GM21717 (cell line): ENCODE measurements around the gene PPARGC1A.

ENCODE experiments used
- ATAC-seq: cut with Tn5 transposase; IDR thresholded peaks from one replicate; pipeline ENCODE4 v1.9.1; 2021; ENCODE audit warnings: mild to moderate bottlenecking, moderate library complexity; ENCODE audit not compliant: unreplicated experiment

PPARGC1A gene

GRCh38 chr4:23844961-23845360, 44.9 kb downstream of the PPARGC1A start:
- ATAC-seq, result no peak

GRCh38 chr4:23839279-23839678, 50.6 kb downstream of the PPARGC1A start:
- no peak for ATAC-seq

GRCh38 chr4:23838607-23839006, 51.2 kb downstream of the PPARGC1A start:
- ATAC-seq, result no peak

GRCh38 chr4:23838131-23838530, 51.7 kb downstream of the PPARGC1A start:
- no peak for ATAC-seq

GRCh38 chr4:23837371-23837770, 52.5 kb downstream of the PPARGC1A start:
- ATAC-seq, result no peak

- ATAC-seq, result no peak
Observed at GRCh38 chr4:23835774-23836478, 53.9 kb downstream of the PPARGC1A start.

- no peak for ATAC-seq
Observed at GRCh38 chr4:23828779-23829178, 61.1 kb downstream of the PPARGC1A start.

- ATAC-seq, result no peak
Observed at GRCh38 chr4:23828020-23828715, 61.7 kb downstream of the PPARGC1A start.

GRCh38 chr4:23822181-23822580, 67.7 kb downstream of the PPARGC1A start:
- no peak for ATAC-seq

GRCh38 chr4:23819041-23819511, 70.8 kb downstream of the PPARGC1A start:
- ATAC-seq, result no peak

GRCh38 chr4:23818097-23818885, 71.6 kb downstream of the PPARGC1A start:
- ATAC-seq, result no peak

- ATAC-seq, result no peak
Observed at GRCh38 chr4:23814996-23815660, 74.7 kb downstream of the PPARGC1A start.

GRCh38 chr4:23814587-23814986, 75.3 kb downstream of the PPARGC1A start:
- no peak for ATAC-seq

- ATAC-seq, result no peak
Observed at GRCh38 chr4:23811161-23811560, 78.7 kb downstream of the PPARGC1A start.

- ATAC-seq, result no peak
Observed at GRCh38 chr4:23805450-23805851, 84.4 kb downstream of the PPARGC1A start.

- ATAC-seq, result no peak
Observed at GRCh38 chr4:23789762-23790161, 100.1 kb downstream of the PPARGC1A start.

- ATAC-seq, result no peak
Observed at GRCh38 chr4:23788460-23788859, 101.4 kb downstream of the PPARGC1A start.

GRCh38 chr4:23788027-23788426, 101.8 kb downstream of the PPARGC1A start:
- no peak for ATAC-seq

GRCh38 chr4:23782778-23783437, 106.9 kb downstream of the PPARGC1A start:
- ATAC-seq, result no peak

- no peak for ATAC-seq
Observed at GRCh38 chr4:23779839-23780238, 110.0 kb downstream of the PPARGC1A start.

GRCh38 chr4:23779422-23779821, 110.4 kb downstream of the PPARGC1A start:
- no peak for ATAC-seq
